GM18502 (cell line): ENCODE results near the gene SMYD3.

Source experiments
- ATAC-seq: cut with Tn5 transposase; IDR thresholded peaks from one replicate; pipeline ENCODE4 v1.9.1; 2021; ENCODE audit warnings: mild to moderate bottlenecking; ENCODE audit not compliant: unreplicated experiment, poor library complexity

SMYD3 gene

DNA sequence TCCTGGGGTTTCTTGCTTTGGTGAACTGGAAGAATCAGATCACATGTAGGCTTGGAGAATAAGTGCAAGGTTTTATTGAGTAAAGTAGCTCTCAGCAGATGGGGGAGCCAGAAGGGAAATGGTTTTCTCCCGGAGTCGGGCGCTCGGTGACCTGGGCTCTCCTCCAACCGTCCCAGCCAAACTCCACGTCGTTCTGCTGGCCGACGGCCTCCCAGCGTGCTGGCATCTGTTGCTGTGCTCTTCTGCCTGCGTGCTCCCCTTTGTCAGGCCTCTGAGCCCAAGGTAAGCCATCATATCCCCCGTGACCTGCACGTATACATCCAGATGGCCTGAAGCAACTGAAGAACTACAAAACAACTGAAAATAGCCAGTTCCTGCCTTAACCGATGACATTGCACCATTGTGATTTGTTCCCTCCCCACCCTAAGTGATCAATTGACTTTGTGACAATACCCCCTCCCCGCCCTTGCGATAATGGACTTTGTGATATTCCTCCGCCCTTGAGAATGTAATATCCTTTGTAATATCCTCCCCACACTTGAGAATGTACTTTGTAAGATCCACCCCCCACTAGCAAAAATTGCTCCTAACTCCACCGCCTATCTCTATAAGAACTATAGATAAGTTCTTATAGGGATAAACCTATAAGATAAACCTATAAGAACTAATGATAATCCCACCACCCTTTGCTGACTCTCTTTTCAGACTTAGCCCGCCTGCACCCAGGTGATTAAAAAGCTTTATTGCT is 88.3 kb downstream of the SMYD3 start:
- no peak for ATAC-seq

DNA sequence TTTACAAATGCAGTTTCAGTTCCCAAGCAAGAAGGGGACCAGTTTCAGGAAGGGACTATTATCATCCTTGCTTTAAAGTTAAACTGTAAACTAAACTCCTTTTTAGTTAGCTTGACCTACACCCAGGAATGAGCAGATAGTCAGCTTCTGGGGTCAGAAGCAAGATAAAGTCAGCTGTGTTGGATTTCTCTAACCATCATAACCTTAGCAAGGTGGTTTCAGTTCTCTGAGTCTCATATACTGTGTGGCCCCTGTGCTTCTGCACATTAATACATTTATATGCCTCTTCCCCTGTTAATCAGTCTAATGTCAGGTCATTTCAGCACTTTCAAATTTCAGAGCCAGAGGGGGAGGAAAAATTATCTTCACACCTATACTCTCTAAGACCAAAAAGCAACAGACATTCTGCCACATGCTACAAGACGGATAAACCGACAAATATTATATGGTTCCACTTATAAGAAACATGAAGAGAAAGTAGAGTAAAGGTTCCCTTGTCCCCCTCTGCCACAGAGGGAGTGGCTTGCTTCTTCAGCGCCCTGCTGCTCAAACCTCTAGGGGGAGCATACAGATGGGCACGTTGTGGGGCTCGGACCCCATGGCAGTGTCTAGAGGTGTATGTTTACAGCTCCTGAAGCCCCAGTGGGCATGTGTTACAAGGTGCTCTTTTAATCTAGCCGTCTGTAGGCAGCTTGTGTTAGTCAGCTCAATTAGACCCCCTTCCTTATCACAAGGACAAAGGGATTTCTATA is 89.1 kb downstream of the SMYD3 start:
- peak; percentile 53 for ATAC-seq

GRCh38 chr1:246417152-246417812 is 89.8 kb downstream of the SMYD3 start:
- ATAC-seq: peak; percentile 40

- no peak for ATAC-seq
Observed at GRCh38 chr1:246416261-246416660, 90.8 kb downstream of the SMYD3 start.

DNA sequence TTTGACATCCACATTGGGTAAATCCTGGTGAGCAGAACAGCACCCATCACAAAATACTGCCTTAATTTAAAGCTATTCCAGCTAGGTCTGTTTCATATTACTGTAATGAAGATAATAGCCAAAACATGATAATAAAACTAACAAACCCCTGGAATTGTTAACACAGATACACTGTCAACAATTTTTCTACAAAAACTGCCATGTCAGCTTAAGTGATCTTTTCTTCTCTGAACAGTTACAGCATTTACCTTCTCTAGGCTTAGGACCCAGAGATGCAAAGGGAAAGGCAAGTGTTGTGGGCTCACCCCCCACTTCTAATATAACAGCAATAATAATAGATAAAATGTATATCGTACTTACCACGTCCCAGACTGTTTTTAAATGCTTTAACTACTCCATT is 92.1 kb downstream of the SMYD3 start:
- ATAC-seq: no peak

- ATAC-seq: no peak
Observed at GRCh38 chr1:246413430-246413829, 93.6 kb downstream of the SMYD3 start.

- ATAC-seq: no peak
Observed at GRCh38 chr1:246404078-246404477, 103.0 kb downstream of the SMYD3 start.

DNA sequence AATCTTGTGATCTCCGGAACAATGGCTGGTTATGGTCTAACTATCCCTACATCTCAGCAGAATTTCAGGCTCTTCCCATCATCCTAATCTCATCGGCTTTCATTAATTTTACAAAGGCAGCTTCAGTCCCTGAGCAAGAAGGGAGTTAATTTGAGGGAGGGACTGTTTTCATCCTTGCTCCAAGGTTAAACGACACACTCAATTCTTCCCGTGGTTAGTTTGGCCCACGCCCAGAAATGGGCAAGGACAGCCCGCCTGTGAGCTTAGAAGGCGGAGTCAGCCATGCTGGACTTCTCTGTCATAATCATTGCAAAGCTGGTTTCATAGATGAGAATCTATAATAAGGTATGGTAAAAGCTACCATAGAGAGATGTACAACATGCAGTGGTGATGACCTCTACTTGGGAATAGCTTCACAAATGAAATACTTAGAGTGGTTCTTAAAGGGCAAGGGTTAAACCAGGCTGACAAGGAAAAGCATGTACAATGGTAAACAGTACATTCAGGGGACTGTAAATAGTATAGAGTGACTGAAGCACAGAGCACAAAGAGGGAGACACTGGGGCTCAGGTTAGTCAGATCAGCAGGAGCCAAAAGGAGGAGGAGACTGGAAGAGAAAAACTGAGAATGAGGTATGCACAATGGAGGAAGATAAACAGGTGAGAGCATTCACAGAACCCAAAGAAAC is 108.8 kb downstream of the SMYD3 start:
- no peak for ATAC-seq

GRCh38 chr1:246397046-246397445 is 110.0 kb downstream of the SMYD3 start:
- no peak for ATAC-seq

GRCh38 chr1:246396322-246396721 is 110.8 kb downstream of the SMYD3 start:
- ATAC-seq: no peak

DNA sequence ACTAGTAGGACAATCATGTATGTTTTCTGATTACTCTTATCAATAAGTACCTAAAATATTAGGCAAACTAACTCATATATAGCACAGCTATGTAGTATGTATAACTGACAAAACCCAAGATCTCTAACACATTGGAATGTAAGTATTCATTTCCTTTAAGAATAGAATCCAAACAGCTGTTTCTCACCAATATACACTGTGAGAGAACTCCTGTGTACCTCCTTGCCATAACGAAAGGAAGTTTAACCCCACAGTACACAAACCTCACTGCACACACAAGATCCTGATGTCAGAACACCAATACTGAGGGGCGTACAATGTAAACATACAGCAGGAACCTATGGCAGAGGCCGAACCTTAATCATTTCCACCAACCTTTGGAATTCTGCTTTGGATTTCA is 113.0 kb downstream of the SMYD3 start:
- ATAC-seq: no peak

DNA sequence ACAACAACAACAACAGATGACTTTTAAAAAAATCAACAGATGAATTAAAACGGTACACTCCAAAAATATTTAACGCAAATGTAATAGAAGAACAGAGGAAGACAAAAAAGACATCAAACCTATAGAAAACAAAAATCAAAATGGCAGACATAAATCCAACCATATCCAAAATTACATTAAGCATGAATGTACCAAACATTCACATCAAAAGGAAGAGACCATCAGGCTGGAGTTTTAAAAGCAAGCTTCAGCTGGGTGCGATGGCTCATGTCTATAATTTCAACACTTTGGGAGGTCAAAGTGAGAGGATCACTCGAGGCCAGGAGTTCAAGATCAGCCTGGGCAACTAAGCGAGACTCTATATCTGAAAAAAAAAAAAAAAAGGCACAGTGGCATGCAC is 116.2 kb downstream of the SMYD3 start:
- no peak for ATAC-seq

DNA sequence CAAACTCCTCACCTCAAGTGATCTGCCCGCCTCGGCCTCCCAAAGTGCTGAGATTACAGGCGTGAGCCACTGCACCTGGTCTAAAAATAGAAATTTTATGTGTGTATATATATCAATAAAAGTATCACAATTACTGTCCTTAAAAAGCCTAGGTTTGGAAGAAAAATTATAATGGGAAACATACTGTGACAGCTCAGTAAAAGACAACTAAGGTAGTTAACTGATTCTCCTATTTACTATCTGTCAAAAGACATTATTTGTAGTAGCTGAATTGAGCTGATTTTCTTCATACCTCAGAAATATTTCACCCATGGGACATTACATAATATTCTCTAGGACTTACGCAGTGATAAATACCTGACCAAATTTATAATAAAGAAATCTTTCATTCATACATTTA is 122.5 kb downstream of the SMYD3 start:
- no peak for ATAC-seq

DNA sequence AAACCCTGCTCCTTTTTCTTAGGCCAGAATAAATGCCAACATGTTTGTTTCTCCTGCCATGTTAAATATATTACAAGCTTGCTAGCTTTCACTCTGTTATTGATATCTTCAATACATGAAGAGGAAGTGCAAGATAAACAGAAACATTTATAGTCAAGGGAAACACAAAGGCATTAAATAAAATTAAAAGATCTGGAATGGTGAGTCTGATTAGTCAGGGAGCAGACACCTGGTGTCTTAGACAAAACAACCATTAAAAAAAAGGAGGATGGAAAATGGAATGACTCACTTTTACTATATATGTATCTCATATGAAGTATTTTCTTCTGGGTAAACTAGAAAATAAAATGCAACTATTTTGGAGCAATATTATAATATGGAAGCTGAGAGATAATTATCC is 123.3 kb downstream of the SMYD3 start:
- ATAC-seq: no peak

GRCh38 chr1:246383239-246383589 is 123.9 kb downstream of the SMYD3 start:
- no peak for ATAC-seq

- no peak for ATAC-seq
Observed at GRCh38 chr1:246382589-246383238, 124.4 kb downstream of the SMYD3 start.

GRCh38 chr1:246381452-246381851 is 125.6 kb downstream of the SMYD3 start:
- no peak for ATAC-seq

DNA sequence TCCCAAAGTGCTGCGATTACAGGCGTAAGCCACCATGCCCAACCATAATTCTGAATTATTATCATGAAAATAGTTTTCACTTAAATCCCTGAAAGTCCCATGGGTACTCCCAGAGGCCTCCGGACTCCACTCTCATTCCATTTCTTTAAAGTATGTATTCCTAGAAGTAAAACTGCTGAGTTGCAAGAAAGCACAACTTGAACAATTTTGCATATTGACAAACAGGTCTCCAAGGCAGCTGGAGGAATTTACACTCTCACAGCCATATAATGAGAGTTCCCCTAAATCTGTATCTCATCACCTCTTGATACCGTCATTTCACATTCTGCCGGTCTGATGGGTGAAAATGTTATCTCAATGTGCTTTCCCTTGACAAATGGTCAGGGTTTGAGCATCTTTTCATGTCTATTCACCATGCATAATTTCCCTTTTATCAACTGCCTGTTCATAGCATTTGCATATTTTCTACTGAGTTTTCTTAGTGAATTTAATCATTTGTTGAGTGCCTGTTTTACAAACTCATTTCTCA is 129.4 kb downstream of the SMYD3 start:
- ATAC-seq: no peak

GRCh38 chr1:246373828-246374569 is 133.1 kb downstream of the SMYD3 start:
- ATAC-seq: no peak
